NK-92 (cell line): Measurements from ENCODE around the gene CCDC174.

Experiments used
- DNase-seq: peaks from one replicate; lab custom pipeline; 2025; ENCODE audit not compliant: unreplicated experiment; lab: John Stamatoyannopoulos, UW

CCDC174 gene

GRCh38 chr3:14698601-14699244 lies 47.2 kb downstream of the CCDC174 start:
- no peak for DNase-seq

GRCh38 chr3:14699643-14700042 lies 48.1 kb downstream of the CCDC174 start:
- DNase-seq, result no peak

- no peak for DNase-seq
Observed at GRCh38 chr3:14700891-14701290, 49.3 kb downstream of the CCDC174 start.

- no peak for DNase-seq
Observed at GRCh38 chr3:14701676-14702075, 50.1 kb downstream of the CCDC174 start.

- DNase-seq, result no peak
Observed at GRCh38 chr3:14703128-14703750, 51.7 kb downstream of the CCDC174 start.

GRCh38 chr3:14703791-14704190 lies 52.2 kb downstream of the CCDC174 start:
- no peak for DNase-seq

- no peak for DNase-seq
Observed at GRCh38 chr3:14706096-14706495, 54.5 kb downstream of the CCDC174 start.

GRCh38 chr3:14716591-14716990 lies 65.0 kb downstream of the CCDC174 start:
- no peak for DNase-seq

GRCh38 chr3:14717307-14717706 lies 65.7 kb downstream of the CCDC174 start:
- no peak for DNase-seq

GRCh38 chr3:14718539-14718938 lies 67.0 kb downstream of the CCDC174 start:
- DNase-seq, result no peak

GRCh38 chr3:14719006-14719405 lies 67.4 kb downstream of the CCDC174 start:
- no peak for DNase-seq

GRCh38 chr3:14721126-14721864 lies 69.7 kb downstream of the CCDC174 start:
- no peak for DNase-seq
